Activated CD8-positive, alpha-beta memory T cell treated with anti-CD3 and anti-CD28 coated beads for 1 hour (primary cell): ENCODE measurements around the gene OXSR1.
A peak's percentile ranks its signal among the peaks of the same experiment; 100 is the strongest.
"Not testable (repeated sequence)": the region's sequence is repeated elsewhere in the genome, so short reads cannot be mapped to it uniquely, and the experiment has no call there.

ENCODE experiments used
- DNase-seq, 2 donors: peaks; one replicate each; pipeline ENCODE4 v3.0.0-alpha.2; 2020; ENCODE audit warnings: low read depth in 1 of 2; ENCODE audit errors: extremely low read depth in 1 of 2

The OXSR1 gene

DNA sequence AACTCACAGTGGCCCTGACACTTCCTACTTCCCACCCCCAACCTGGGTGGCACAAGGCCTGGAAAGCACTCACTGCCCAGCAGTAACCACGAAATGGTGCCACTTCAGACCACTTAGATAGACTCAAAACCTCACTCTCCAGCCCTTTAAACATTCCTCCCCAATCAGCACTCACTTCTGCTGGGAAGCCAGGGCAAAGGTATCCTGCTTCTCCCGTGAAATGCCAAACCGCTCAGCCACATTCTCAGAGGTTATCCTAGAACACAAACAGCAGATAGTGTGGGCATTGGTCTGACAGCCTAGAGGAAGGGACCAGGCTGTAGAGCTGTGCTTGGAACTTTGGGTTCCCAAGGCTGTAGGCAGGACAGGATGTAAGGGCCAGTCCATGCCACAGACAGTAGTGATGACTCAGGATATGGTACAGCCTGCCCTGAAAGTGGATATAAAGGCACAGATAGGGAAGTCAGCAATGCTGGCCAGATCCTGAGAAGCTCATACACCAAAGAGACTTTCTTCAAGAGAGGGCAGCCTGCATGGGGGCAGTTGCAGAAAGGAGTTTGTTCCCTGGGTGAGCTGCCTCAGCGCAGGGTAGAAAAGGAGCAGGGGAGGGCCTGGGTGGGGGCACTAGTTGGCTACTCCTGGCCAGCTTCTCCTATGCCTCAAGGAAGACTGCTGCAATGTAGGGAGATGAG is 37.6 kb upstream of the OXSR1 start:
- no peak for DNase-seq

DNA sequence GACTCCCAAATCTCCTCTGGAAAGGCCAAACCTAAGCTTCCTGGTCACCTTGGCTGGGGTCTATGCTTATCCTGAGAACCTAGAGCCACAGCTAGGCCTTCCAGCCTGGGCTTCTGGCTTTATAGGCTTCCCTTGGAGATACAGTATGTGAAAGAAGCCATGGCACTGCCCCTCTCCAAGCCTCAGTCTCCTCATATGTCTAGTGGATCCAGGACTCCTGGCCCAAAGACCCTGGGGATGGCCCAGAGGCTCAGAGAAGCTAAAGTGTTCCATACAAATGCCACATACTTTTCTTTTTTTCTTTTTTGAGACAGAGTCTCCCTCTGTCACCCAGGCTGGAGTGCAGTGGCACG is 37.1 kb upstream of the OXSR1 start:
- DNase-seq: no peak

DNA sequence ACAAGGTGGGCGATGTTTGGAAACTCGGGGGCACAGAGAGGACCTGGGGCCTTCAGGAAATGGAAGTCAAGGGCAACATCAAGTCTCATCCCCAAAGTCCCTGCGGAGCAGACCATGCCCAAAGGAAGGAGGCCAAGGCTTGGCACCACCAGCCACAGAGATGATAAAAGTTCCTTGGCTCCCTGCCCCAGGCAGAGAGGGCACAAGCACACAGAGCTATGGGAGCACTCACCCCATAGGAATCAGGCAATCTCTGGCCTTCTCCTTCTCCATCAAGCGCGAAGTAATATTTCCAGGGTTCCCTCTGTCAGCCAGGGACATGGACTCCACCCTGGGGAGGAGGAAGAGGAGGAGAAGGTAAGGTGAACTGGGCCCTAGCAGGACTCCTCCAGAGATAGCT is 36.3 kb upstream of the OXSR1 start:
- DNase-seq: no peak

DNA sequence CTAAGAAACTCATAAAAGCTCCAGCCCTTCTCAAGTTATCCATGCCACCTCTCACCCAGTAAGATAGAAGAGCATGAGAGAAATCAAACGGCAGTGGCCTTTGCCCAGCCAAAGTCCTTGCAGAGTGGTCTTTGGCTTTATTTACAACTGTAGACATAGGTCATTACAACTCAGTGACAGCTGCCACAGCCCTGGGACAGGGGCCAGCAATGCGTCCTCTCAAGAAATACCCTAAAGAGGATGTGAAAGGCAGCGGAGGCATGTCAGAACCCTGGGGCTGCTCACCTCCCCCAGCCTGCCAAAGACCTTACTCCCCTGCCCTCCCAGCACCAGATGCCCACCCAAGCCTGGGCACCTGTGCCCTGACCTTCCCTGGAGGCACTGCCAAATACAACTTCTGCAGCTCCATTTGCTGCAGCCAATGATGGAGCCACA is 34.7 kb upstream of the OXSR1 start:
- no peak for DNase-seq

DNA sequence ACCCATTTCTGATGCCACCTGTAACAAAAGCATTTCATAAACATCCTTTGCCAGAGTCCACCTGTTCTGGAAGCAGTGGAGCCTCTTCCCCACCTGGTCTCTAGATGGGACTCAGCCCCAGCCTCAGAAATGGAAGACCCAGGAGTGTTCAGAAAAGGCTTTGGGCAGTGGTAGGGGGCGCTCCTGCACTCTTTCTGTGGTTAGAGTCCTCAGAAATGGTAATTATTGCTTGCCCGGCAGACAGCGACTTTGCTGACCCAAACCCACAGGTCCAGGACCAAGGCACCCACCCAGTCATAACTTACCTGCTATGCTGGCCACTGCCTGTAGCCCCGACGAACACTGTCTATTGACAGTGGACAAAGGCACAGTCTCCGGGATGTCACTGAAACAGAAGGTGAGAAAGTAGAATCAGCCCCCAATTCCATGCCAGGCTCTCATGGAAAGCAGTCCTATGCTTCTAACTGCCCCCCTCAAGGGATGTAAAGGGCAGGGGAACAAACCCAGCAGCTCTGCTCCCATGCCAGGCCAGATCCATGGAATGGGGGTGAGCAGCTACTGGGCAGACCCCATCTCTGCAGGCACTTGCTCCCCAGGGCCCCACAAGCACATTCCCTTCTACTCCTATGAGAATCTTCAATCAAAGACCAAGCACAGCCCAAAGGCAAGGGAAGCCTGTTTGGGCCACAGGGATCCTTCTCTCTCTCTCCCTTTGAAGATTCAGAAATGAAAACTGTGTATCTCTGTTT is 33.5 kb upstream of the OXSR1 start:
- DNase-seq: no peak

DNA sequence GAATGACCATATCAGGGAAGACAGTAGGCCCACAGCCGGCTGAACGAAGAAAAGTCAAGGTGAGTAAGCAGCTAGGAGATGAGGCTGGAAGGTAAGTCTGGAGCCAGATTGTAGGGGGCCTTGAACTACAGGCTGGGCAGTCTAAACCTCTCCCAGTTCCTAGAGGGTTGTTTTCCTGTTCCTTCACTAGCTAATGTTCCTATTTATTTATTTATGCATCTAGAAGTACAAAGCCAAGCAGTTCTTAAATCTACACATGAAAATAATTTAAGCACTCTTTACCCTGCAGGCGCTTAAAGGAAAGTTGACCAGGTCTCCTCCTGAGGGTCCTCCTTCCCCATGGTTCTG is 32.2 kb upstream of the OXSR1 start:
- DNase-seq: no peak

DNA sequence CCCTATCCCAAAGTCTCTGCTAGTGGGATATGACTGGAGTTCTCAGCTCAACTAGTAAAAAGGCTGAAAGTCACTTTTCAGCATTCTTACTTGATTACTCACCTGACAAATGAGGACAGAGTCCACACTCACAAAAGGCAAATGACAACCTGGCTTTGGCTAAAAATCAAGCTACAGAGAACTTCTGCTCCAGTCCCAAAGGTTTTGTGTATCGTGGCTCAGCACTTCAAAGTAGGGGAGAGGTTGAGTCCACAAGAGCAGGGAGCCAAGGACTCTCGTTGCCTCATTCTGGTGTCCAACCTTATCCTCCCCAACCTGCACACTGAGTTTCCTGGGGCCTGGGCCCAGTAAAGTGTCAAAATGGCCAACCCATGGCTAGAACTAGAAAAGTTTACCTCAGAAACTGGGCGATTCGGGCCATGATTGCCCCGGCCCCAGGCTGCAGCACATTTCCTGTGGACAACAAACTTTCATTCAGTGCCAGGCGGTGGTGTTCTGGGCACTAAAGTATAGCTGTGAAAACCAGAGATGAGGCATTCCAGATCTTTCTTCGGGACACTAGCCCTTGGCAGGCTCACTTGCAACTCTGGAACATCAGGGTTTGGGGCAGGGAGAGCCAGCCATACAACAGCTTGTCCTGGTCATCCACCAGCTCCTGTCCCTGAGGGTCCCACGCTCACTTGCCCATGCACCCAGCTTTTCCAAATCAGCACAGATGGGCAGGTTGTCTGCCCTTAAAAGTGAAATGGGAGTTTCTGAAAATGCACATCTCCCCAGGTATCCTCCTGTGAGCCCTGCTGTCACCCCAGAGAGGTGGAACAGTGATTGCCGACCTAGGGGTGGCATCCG is 31.6 kb upstream of the OXSR1 start:
- no peak for DNase-seq

DNA sequence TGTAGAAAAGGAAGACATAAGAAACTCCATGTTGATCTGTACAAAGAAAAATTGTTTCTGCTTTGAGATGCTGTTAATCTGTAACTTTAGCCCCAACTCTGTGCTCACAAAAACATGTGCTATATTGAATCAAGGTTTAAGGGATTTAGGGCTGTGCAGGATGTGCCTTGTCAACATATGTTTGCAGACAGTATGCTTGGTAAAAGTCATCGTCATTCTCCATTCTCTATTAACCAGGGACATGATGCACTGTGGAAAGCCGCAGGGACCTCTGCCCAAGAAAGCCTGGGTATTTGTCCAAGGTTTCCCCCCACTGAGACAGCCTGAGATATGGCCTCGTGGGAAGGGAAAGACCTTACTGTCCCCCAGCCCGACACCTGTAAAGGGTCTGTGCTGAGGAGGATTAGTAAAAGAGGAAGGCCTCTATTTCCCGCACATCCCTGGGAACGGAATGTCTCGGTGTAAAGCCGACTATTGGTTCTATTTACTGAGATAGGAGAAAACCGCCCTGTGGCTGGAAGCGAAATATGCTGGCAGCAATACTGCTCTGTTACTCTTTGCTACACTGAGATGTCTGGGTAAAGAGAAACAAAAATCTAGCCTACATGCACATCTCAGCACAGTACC is 30.7 kb upstream of the OXSR1 start:
- DNase-seq: not testable (repeated sequence)

DNA sequence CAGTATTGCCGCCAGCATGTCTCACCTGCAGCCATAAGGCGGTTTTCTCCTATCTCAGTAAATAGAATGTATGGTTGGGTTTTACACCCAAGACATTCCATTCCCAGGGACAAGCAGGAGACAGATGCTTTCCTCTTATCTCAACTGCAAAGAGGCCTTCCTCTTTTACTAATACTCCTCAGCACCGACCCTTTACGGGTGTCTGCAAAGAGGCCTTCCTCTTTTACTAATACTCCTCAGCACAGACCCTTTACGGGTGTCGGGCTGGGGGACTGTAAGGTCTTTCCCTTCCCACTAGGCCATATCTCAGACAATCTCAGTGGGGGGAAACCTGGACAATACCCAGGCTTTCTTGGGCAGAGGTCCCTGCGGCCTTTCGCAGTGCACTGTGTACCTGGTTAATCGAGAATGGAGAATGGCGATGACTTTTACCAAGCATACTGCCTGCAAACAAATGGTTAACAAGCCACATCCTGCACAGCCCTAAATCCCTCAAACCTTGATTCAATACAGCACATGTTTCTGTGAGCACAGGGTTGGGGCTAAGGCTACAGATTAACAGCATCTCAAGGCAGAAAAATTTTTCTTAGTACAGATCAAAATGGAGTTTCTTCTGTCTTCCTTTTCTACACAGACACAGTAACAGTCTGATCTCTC is 29.6 kb upstream of the OXSR1 start:
- not testable (repeated sequence) for DNase-seq

DNA sequence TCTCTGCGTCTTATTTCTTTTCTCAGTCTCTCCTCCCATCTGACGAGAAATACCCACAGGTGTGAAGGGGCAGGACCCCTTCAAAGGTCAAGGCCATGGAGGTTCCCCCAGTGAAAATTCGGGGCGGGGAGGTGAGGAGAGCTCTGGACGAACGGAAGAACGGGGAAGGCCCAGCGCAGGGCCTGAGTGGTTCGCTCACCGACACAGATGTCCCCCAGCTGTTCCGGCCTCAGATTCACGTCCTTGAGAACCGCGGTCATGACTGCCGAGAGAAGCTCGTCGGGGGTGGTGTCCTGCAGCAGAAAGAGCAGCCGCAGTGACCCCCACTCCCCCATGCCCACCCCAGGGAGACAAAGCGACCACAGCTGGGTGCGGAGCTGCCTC is 29.0 kb upstream of the OXSR1 start:
- DNase-seq: no peak

DNA sequence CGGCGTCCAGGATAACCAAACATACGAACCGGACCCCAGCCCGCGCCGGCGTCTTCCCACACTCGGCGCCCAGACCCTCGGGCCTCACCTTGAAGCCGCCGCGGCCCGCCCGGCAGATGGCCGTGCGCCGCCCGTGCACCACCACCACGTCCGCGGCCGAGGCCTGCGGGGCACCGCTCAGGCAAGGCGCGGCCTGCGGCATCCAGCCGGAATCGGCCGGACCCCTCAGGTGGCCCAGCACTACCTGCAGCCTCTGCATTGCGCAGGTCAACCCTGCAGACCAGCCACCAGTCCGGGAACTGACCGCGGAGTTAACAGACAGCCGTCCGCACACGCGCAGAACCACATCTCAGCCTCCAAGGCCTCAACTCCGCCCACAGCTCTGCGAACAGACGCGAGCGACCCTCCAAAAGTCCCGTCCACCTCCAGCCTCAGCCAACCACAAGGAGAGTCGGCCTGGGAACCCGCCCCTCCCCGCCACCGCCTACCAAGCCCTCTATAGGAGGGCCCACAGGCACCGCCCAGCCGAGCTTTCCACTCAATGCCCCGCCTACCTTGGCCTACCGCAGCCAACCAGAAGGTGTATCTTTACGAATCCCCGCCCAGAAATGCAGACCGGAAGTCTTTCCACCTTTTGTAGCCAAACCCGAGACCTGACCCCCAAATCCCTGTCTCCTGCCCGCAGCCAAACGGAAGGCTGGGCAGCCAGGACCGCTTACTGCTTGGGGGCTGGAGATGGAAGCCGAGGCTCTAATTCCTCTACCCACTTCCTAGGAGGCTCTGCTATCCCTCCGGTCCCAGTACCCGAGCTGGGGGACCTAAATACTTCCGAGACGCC is 28.3 kb upstream of the OXSR1 start, which contains the start of gene ACAA1:
TSS of gene ACAA1 (minus strand) at position 351 of the 838 bp plus-strand sequence. CDS start at position 259, 92 bp downstream.
- DNase-seq: peak; percentile 93 to 94

DNA sequence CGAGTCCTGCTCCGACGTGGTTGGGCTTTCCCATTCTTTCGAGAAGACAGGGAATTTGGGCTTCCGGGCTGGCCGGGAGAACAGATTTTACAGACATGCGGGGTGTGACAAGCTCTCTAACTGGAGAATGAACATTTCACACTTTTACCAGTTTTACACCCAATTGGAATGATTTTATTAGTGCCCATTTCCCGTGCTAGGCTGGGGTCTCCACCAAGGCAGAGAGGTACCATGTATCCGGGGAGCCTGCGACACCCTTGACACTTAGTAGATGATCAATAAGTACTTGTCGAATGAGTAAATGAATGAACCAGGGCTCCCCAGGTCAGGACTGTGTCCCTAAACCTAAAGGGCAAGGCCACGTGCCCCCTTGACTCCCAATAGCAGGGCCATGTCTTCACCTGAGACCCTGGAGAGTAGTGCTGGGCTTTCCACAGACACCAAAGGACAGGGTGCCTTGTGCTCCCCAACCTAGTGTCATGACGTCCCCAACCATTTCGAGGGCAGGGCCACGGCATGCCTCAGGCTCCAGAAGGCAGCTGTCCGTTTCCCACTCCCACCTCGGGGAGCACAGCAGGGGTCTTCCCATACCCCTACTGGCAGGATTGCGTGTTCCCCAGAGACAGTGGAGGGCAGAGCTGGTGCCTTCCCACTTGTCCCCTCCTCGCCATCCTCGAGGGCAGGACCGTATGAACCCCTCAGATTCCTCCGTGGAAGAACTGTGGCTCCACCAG is 27.6 kb upstream of the OXSR1 start:
- DNase-seq: no peak

DNA sequence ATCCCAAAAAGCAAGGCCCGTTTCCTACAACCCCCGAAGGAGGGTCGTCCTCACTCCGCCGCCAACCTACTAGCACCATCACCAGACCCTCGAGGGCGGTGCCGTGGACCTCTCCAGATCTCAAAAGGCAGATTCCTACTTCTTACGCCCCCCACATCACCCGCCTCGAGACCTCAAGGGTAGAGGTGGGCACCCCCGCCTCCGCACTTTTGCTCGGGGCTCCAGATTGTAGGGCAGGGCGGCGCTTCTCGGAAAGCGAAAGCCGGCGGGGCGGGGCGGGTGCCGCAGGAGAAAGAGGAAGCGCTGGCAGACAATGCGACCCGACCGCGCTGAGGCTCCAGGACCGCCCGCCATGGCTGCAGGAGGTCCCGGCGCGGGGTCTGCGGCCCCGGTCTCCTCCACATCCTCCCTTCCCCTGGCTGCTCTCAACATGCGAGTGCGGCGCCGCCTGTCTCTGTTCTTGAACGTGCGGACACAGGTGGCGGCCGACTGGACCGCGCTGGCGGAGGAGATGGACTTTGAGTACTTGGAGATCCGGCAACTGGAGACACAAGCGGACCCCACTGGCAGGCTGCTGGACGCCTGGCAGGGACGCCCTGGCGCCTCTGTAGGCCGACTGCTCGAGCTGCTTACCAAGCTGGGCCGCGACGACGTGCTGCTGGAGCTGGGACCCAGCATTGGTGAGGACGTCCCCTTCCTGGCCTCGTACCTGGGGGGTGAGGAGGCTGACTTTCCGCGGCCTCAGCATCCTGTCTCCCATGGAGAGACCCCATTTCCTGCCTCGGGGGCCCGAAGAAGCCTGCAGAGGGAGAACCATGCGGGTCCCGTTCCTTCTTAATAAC is 26.8 kb upstream of the OXSR1 start, which contains the start of gene MYD88:
TSS of gene MYD88 (plus strand) at position 313 of the 842 bp plus-strand sequence. CDS start at position 353, 40 bp downstream.
- peak; percentile 59 to 82 for DNase-seq

DNA sequence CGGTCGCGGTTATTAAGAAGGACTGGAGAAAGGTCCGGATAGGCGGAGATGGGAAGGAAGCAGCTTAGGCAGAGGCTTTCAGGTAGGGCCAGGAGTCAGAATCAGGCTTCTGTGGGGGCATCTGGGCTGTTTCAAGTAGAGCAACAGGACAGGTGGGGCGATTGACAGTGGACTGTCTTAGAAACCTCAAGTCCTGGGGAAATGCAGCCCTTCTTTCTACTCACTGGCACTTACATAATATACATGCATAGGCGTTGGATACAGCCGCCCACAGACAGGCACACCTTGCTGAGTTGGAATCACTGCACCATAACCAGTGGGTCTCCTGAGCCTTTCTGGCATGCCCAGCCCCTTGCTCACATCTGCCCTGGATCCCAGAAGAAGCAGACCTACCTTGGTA is 26.1 kb upstream of the OXSR1 start:
- DNase-seq: no peak

DNA sequence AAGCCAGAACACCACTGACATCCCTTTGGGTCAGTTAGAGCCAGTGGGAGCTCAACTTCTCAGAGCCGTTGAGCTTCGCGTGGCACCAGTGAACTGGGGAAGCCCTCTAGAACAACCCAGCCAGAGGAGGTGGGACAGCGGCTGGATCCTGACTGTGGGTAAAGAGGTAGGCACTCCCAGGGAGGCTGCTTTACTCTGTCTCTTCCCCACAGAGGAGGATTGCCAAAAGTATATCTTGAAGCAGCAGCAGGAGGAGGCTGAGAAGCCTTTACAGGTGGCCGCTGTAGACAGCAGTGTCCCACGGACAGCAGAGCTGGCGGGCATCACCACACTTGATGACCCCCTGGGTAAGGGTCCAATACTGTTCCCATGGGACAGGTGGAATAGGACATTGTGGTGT is 25.7 kb upstream of the OXSR1 start:
- DNase-seq: no peak

DNA sequence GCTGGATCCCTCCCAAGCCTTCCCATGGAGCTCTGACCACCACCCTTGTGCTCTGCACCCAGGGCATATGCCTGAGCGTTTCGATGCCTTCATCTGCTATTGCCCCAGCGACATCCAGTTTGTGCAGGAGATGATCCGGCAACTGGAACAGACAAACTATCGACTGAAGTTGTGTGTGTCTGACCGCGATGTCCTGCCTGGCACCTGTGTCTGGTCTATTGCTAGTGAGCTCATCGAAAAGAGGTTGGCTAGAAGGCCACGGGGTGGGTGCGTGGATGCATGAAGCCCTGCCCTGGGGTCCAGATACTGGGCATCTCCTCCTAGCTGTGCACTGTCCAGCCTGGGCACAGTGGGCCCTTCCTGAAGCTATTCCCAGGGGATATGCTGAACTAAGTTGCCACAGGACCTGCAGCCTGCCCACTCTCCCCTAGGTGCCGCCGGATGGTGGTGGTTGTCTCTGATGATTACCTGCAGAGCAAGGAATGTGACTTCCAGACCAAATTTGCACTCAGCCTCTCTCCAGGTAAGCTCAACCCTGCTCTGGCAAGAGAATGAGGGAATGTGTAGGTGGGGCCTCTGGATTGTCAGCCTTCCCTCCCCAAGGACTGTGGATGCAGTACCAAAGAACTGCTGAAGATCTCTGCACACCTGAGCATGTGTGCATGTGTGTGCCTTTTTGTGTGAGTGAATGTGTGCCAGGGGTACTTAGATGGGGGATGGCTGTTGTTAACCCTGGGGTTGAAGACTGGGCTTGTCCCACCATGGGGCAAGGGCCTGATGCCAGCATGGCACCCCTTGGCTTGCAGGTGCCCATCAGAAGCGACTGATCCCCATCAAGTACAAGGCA is 24.8 kb upstream of the OXSR1 start:
- no peak for DNase-seq
